ENCODE measurements around the gene PLPP4.

PLPP4 gene

GRCh38 chr10:120457431-120458172 lies 575 bp downstream of the PLPP4 start:
- no peak for DNase-seq

GRCh38 chr10:120458432-120458831 lies 1.4 kb downstream of the PLPP4 start:
- DNase-seq = no peak

GRCh38 chr10:120459185-120459584 lies 2.2 kb downstream of the PLPP4 start:
- DNase-seq = no peak

- DNase-seq = no peak
These were observed 3.2 kb downstream of the PLPP4 start for GRCh38 chr10:120460186-120460585.

GRCh38 chr10:120460776-120461175 lies 3.7 kb downstream of the PLPP4 start:
- DNase-seq = no peak

GRCh38 chr10:120462018-120462682 lies 5.1 kb downstream of the PLPP4 start:
- DNase-seq = no peak

GRCh38 chr10:120465138-120465537 lies 8.1 kb downstream of the PLPP4 start:
- DNase-seq = no peak

- no peak for DNase-seq
These were observed 9.0 kb downstream of the PLPP4 start for GRCh38 chr10:120466006-120466405.

- no peak for DNase-seq
These were observed 16.6 kb downstream of the PLPP4 start for GRCh38 chr10:120473593-120473992.

GRCh38 chr10:120474956-120475355 lies 17.9 kb downstream of the PLPP4 start:
- DNase-seq = no peak

GRCh38 chr10:120475844-120476791 lies 19.1 kb downstream of the PLPP4 start:
- DNase-seq = no peak

GRCh38 chr10:120477021-120477742 lies 20.2 kb downstream of the PLPP4 start:
- DNase-seq = no peak

GRCh38 chr10:120477743-120478141 lies 20.7 kb downstream of the PLPP4 start:
- DNase-seq = no peak

- DNase-seq = no peak
These were observed 21.4 kb downstream of the PLPP4 start for GRCh38 chr10:120478386-120478785.

- DNase-seq = no peak
These were observed 22.5 kb downstream of the PLPP4 start for GRCh38 chr10:120479506-120479905.

- no peak for DNase-seq
These were observed 23.1 kb downstream of the PLPP4 start for GRCh38 chr10:120480065-120480600.

GRCh38 chr10:120480848-120481247 lies 23.8 kb downstream of the PLPP4 start:
- no peak for DNase-seq

- DNase-seq = no peak
These were observed 26.0 kb downstream of the PLPP4 start for GRCh38 chr10:120483006-120483405.

GRCh38 chr10:120483651-120484301 lies 26.7 kb downstream of the PLPP4 start:
- no peak for DNase-seq

GRCh38 chr10:120485946-120486345 lies 28.9 kb downstream of the PLPP4 start:
- no peak for DNase-seq

GRCh38 chr10:120486671-120487205 lies 29.7 kb downstream of the PLPP4 start:
- DNase-seq = no peak

GRCh38 chr10:120490288-120490687 lies 33.3 kb downstream of the PLPP4 start:
- DNase-seq = no peak
